NCI-H510A treated with DMSO at 0.1 percent for 48 hours (cell line): ENCODE measurements around the gene HEPHL1.
"Not testable (repeated sequence)": the region's sequence is repeated elsewhere in the genome, so short reads cannot be mapped to it uniquely, and the experiment has no call there.

Experiments
- DNase-seq: peaks from one replicate; lab custom pipeline; 2025; lab: John Stamatoyannopoulos, UW

Gene HEPHL1, protein sequence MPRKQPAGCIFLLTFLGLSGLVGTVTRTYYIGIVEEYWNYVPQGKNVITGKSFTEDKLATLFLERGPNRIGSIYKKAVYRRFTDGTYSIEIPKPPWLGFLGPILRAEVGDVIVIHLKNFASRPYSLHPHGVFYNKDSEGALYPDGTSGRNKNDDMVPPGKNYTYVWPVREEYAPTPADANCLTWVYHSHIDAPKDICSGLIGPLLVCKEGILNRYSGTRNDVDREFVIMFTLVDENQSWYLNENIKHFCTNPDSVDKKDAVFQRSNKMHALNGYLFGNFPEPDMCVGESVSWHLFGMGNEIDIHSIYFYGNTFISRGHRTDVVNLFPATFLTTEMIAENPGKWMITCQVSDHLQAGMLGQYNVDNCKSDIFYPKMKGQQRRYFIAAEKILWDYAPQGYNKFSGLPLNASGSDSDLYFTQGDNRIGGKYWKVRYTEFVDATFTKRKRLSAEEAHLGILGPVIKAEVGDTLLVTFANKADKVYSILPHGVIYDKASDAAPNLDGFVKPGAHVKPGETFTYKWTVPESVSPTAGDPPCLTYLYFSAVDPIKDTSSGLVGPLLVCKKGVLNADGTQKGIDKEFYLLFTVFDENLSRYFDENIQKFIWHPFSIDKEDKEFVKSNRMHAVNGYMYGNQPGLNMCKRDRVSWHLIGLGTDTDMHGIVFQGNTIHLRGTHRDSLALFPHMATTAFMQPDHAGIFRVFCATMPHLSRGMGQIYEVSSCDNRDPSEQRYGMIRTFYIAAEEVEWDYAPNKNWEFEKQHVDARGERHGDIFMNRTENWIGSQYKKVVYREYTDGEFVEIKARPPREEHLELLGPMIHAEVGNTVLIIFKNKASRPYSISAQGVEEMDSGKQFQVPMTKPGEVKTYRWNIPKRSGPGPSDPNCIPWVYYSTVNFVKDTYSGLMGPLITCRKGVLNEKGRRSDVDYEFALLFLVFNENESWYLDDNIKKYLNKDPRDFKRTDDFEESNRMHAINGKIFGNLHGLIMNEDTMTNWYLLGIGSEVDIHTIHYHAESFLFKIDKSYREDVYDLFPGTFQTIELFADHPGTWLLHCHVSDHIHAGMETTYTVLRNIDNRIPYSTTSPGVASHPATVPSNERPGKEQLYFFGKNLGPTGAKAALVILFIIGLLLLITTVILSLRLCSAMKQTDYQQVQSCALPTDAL

DNA sequence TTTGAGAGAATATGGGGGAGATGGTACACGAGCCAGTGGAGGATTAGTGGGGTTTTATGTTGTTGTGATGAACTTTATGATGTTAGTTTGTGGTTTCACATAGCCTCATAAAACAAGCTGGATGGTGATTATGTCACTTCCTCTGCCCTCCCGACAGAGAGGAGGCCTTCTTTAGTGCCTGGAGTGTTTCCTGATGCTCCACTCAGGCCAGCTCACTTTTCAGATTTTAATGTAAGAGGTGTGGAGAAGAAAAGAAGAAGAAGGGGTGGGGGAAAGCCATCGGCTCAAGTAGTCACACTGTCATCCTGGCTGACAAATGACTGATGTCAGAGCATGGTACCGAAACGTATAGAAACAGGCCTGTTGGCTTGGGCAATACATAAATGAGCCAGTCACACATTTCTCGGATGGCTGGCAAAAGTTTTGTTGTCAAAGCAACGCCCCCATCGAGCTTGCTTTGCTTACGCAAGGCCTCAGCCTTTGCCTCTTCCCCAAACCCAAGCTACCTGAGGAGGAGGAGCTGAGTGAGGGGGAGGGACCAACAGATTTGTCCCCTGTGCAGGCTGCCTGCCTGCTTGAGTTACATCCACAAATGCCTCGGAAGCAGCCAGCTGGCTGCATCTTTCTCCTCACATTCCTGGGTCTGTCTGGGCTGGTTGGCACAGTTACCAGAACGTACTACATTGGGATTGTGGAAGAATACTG is at the start of gene HEPHL1:
Gene HEPHL1 (plus strand): TSS at position 578 of the 705 bp plus-strand sequence. CDS start 15 bp downstream, at position 593.
- DNase-seq: no peak

DNA sequence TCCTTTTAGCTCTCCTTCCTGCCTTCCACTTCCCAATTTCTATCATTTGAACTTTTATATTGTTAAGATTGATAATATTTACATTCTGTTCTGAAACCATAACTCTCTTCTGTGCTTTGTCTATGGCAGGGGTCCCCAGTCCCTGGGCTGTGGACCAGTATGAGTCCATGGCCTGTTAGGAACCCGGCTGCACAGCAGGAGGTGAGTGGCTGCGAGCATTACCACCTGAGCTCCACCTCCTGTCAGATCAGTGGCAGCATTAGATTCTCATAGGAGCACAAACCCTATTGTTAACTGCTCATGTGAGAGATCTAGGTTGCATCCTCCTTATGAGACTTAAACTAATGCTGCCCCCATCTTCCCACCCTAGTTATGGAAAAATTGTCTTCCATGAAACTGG is 48.4 kb upstream of the HEPHL1 start:
- no peak for DNase-seq

DNA sequence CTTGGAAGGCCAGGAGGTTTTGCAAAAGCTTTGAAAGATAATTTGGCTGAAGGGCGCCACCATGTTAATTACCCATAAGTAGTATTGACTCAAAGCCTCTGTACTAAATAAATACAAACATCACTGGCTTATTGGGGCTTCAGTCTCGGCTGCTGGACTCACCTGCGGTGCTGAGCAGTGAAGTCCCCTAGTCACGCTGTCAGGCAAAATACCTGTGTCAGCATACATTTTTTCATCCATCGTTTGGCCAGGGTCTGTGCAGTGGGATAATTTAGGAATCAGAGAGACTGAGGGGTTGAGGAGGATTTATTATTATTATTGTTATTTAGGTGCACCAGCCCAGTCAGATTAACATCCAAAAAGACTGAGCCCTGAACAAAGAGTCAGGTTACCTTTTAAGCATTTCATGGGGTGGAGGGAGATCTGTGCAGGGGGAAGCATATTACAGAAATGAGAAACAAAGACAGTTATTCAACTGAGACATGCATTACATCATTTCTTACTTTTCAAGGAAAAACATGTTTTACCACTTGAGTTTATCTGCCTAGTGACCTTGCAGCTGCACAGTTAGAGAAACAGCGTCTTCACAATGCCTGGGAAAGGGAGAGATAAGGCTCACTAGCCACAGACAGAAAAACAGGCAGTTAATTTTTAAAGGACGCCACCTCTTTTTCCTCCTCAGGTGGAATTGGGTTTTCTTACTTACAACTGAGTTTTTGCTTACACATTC is 47.7 kb upstream of the HEPHL1 start:
- not testable (repeated sequence) for DNase-seq

DNA sequence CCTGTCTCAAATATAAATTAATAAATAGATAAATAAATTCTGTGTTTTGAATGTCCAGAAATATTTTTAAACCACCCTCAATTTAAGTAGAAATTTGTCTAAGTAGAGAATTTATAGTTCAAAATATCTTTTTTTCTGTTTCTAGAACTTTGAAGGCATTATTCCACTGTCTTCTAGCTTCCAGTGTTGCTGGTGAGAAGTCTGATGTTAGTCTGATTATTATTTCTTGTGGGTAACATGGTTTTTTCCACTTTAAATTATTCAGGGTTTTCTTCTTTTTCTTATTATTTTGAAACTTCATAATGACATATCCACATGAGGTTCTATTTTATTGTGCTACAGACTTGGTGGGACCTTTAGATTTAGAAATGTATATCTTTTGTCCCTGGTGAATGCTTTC is 46.4 kb upstream of the HEPHL1 start:
- no peak for DNase-seq

DNA sequence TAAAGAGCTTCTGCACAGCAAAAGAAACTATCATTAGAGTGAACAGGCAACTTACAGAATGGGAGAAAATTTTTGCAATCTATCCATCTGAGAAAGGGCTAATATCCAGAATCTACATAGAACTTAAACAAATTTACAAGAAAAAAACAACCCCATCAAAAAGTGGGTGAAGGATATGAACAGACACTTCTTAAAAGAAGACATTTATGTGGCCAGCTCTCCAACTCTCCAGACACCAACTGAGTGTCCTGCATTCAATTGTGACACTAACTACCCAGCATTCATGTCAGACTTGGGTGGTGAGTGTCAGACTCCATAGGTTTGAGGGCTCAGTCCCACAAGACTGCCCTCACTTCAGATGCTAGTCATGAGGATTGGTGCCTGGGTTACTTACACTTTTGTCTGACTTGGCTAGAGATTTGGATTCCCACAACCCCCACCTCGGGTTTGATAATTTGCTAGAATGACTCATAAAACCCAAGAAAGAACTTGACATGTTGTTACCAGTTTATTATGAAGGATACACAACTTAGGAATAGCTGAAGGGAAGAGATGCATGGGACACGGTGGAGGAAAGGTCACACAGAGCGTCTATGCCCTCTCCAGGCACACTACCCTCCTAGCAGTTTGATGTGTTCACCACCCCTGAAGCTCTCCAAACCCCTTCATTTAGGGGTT is 44.4 kb upstream of the HEPHL1 start:
- DNase-seq: not testable (repeated sequence)

DNA sequence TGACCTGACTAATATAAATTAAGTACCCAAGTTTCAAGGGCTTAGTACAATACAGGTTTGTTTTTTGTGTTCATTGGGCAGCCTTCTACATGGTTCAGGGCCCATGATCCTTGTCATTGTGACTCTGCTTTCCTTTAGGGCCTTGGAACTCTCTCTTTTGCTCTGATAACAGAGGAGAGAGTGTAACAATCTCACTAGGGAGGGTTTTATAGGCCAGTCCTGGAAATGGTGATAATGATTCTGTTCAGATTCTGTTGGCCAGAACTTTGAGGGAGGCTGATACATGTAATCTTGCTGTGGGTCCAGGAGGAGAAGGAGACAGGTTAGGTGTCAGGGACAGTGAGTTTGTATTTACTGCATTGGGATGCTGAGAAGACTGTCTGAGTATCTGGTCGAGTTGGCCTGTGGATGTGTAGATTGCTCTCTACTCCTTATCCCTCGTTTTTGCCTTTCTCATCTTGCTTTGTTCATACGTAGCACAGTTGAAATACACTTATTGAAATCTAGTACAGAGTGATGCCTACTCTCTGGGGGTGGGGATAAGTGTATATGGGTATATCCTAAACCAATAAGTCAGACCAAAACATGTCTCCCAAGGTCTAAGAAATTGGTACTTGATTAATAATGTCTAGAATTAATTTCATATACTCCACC is 37.5 kb upstream of the HEPHL1 start:
- DNase-seq: no peak

DNA sequence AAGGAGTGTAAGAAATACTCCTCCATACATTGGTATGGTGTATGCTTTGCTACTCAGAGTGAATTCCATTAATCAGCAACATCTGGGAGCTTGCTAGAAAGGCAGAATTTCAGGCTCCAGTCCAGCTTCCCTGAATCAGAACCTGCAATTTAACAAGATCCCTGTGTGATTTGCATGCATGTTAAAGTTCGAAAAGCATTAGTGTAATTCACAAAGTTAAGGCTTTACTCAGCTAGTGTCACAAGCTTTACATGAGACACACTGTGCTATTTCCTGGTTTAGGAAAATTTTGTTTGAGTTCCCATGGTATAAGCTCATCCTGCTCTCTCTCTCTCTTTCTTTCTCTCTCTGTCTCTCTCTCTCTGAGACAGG is 37.0 kb upstream of the HEPHL1 start:
- DNase-seq: no peak

DNA sequence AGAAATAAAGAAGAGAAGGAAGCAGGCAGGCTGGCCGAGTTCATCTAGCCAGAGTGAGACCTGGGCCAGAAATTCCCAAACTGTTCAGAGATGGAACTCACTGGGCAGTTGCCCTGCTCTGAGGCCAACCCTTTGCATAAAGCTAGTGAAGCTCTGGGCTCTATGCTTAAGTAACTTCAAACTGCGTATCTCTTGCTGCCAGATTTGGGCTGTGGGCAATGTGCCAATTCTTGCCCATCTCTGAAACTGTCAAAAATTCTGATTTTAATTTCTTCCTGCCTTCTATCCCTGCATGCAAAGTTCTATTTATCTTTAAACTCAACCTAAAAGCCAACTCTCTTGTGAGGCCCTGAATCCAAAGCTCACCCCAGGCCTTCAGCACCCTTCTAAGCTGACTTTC is 36.2 kb upstream of the HEPHL1 start:
- DNase-seq: no peak

DNA sequence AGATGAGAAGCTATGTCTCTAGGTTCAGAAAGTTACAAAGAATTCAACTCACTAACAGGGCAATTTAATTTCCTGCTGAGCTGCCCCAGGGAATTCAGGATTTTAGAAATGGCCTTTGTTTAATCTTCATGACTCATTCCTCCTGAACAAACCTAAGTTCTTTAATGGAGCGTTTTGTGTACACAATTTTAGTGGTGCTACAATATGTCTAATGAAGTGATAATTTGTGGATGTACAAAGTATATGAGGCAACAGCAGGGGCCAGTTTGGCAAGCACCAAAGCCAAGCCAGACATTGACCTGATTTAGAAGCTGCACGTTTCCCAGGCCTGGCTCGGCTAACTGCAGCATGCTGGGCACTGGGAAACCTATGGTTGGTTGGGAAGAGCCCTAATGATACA is 34.4 kb upstream of the HEPHL1 start:
- DNase-seq: peak; percentile 25

DNA sequence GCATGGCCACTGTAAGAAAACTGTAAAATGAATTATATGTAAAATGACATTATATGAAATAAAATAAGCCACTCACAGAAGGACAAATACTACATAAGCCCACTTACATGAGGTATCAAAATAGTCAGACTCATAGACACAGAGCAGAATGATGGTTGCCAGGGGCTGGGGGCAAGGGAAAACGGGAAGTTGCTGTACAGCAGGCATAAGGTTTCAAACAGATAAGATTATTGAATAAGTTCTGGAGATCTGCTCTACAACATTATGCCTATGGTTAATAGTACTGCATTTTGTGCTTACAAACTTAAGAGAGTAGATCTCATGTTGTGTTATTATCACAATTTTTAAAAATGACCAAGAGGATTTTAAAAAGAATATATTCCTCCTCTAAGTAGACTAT is 32.7 kb upstream of the HEPHL1 start:
- DNase-seq: no peak

DNA sequence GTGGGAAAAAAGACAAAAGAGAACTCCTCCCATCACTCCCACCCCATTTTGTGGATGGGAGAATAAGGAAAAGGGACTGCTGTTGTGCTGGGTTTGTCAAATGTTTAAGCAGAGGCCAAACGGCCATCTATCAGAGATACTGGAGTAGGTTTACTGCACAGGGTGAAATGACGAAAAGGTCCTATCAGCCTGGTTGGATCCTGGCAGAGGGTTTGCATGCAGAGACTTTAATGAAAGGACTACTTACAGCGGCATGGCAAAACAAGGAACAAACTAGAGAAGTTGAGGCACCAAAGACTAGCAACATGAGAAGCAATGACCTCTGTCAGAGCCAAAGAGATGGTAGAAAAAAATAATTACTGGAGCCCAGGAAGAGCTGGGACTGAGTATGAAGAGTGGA is 32.2 kb upstream of the HEPHL1 start:
- no peak for DNase-seq

DNA sequence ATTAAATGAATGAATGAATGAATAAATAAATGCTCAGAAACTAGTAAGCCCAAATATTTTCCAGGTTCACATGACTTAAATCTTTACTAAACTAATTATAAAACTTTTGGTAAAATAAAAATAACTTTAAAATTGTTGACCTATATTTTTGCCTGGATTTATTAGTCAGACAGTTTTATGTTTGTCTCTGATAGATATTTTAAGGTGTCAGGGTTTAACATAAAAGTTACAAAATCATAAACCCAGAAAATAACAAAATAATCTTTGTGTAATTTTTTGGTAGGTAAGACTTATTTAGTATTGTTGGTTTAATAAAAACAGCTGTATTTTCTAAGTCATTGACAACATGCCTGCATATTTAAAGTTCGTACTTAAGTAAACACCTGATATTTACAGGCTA is 27.4 kb upstream of the HEPHL1 start:
- DNase-seq: no peak

DNA sequence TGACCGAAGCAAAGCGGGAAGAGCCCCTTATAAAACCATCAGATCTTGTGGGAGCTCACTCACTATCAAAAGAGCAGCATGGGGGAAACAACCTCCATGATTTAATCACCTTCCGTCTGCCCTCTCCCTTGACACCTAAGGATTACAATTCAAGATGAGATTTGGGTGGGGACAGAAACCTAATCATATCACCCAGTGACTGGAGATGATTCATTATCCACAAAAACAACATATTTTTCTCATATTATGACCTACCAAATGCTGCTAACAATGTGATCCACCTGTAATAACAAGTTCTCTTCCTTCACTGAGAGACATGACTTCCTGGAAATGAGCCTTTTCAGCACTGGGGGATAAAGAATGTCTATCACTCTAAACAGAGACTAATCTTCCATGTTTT is 23.4 kb upstream of the HEPHL1 start:
- DNase-seq: no peak

DNA sequence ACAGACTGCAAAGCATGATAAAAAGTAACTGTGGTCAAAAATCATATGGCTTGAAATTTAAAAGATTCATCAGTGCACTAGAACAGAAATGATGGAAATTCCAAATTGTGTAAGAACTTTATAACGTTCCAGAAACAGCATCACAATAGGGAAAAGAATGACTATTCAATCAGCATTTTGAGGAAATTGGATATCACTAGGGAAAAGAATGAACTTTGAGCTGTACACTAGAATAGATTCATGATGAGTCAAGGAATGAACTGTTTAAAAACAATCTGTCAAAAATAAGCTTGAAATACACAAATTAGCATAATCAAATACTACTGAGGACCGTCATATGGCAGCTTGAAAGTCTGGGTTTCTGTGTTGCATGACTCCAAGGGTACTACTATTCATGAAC is 20.5 kb upstream of the HEPHL1 start:
- no peak for DNase-seq

DNA sequence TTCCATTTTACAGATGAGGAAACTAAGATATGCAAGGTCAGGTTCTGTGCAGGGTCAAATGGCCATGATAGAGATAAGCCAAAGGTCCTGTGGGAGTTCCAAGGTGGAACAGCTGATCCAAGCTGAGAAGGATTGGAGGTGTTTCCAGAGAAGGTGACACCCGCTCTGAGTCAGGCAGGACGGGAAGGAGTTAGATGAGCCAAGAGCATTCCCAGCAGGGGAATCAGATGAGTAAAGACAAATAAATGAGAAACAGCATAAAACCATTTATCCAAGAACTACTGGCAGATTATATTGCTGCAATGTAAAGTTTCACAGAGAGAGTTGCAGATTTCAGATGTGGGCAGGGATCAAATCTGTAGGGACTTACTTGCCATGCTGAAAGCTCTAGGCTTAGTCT is 18.9 kb upstream of the HEPHL1 start:
- DNase-seq: no peak

DNA sequence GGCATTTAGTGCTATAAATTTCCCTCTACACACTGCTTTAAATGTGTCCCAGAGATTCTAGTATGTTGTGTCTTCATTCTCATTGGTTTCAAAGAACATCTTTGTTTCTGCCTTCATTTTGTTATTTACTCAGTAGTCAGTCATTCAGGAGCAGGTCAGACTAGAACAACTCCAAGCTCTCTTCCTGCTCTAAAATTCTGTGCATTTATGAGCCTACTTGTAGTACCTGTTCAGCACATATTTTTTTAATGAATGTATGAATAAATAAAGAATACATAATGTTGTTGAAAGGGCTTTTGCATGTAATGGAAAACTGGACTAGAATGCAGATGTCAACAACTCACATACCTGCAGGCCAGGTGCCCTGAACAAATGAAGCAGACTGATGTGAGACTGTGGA is 13.7 kb upstream of the HEPHL1 start:
- DNase-seq: no peak

DNA sequence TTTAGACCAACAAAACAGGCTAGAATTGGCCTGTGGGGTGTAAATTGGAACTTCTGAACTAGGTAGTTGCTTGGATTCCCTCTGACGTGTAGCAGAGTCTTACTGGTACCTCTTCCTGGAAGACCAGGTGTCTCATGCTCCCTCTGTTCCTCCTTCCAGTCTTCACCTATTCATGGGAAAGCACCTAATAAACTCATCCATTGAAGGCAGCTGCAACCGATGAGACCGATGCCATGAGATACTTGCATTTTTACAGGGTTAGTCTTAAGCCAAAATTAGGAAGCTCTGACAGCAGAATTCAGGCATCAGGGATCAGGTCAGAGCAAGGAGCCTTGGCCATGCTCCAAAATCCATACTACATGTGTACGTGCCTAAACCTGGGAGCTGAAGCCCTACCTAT is 13.2 kb upstream of the HEPHL1 start:
- DNase-seq: no peak

DNA sequence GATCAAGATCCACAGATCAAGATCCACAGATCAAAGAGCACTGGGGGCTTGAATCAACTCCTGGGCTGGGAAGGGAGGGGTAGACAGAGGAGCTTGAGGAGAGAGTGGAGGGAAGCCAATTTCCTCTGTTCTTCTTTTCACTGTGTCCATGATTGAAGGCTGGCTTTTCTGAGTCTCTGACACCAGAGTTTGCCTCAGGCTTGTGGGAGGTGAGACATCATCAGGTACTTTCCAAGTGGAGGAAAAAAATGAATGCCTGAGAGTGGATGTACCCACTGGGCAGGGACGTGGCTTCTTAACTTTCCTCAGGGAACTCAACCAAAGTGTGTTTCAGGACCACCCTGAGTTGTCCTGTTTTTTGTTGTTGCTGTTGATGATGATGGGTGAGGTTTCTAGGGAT is 11.0 kb upstream of the HEPHL1 start:
- DNase-seq: no peak

DNA sequence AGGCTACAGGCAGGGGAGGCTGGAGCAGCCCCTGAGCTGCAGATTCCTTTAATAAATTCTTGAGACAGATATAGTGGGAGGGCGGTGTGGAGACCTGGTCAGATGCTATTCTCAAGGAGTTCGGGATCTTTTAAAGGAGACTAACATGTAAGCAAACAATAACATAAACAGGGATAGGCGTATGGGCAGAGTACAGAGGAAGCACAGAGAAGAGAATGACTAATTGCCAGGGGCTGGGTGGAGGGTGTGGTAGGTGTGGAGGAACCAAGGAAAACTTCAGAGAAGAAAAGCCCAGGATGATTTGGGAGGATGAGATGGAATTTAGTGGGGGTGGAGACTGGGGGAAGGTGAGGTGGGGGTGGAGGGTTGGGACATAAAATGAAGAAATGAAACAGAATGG is 9.7 kb upstream of the HEPHL1 start:
- DNase-seq: no peak

DNA sequence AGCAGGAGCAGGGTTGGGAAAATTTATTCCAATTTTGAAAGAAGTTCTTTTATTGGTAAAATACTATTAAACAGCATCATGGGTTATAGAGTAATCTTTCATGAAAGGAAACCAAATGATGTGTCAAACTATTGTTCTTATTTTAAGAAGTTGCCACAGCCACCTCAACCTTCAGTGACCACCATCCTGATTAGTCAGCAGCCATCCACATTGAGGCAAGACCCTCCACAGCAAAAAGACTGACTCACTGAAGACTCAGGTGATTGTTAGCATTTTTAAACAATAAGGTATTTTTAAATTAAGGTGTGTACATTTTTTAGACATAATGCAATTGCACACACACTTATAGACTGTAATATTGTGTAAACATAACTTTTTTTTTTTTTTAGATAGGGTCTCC is 3.7 kb upstream of the HEPHL1 start:
- DNase-seq: no peak
